K562 (cell line): ENCODE data around the gene TLX2. TPM values are rescaled to one million over a fixed set of nuclear protein-coding genes. Genes with fewer than 3 reads are reported as not detected.

Experiments
- MAFF ChIP-seq: IDR thresholded peaks from 2 replicates; pipeline ENCODE4 v1.6.1; 2012; ENCODE audit warnings: low read length, improper control_type of control experiment
- NCOA1 ChIP-seq: fragments of 450-650 bp; IDR thresholded peaks from 2 replicates; pipeline ENCODE4 v1.6.1; 2016; ENCODE audit warnings: low read depth
- NFIC ChIP-seq: fragments of 450-650 bp; IDR thresholded peaks from 2 replicates; pipeline ENCODE4 v1.6.1; 2017; ENCODE audit warnings: mild to moderate bottlenecking, inconsistent platforms
- PTBP1 ChIP-seq: fragments of 200-400 bp; formaldehyde crosslinking; IDR thresholded peaks from 2 replicates; pipeline ENCODE4 v1.6.1; 2017; ENCODE audit warnings: low read depth, low read length
- RBM34 ChIP-seq: fragments of 200-400 bp; formaldehyde crosslinking; IDR thresholded peaks from 2 replicates; pipeline ENCODE4 v1.6.1; 2018; ENCODE audit warnings: low read length, borderline replicate concordance; ENCODE audit not compliant: insufficient read depth
- RUNX1 ChIP-seq: sonication (generic); IDR thresholded peaks from 2 replicates; pipeline ENCODE4 v1.6.1; 2016; ENCODE audit warnings: antibody characterized with exemption, low read depth
- SMAD4 ChIP-seq: fragments of 250-450 bp; sonication (Bioruptor Pico); conservative IDR thresholded peaks from 2 replicates; pipeline ENCODE4 v1.8.0; 2021; ENCODE audit warnings: inconsistent platforms, mild to moderate bottlenecking, moderate library complexity
- THRAP3 ChIP-seq: fragments of 450-650 bp; IDR thresholded peaks from 2 replicates; pipeline ENCODE4 v1.6.1; 2016; ENCODE audit warnings: mild to moderate bottlenecking, inconsistent platforms, borderline replicate concordance
- XRCC5 ChIP-seq: fragments of 200-400 bp; formaldehyde crosslinking; IDR thresholded peaks from 2 replicates; pipeline ENCODE4 v1.6.1; 2017; ENCODE audit warnings: low read depth, mild to moderate bottlenecking, low read length
- ZNF23 ChIP-seq: fragments of 250-450 bp; sonication (Bioruptor Pico); IDR thresholded peaks from 2 replicates; pipeline ENCODE4 v1.4.0; 2020; ENCODE audit warnings: mild to moderate bottlenecking
- ZNF274 ChIP-seq: IDR thresholded peaks from 2 replicates; pipeline ENCODE4 v1.6.1; 2011; ENCODE audit warnings: low read depth, mild to moderate bottlenecking, low read length, moderate library complexity, borderline replicate concordance
- ZNF695 ChIP-seq: fragments of 450-650 bp; formaldehyde crosslinking; IDR thresholded peaks from 2 replicates; pipeline ENCODE4 v1.4.0; 2020; ENCODE audit warnings: mild to moderate bottlenecking, moderate library complexity
- polyA plus RNA-seq, 8 experiments: library from polyadenylated mRNA; depleted of rRNA in 4 of 8; stranded (reverse) in 5 of 8; unstranded in 3 of 8; fragments of >200 nt; fragmentation: Nextera tagmentation in 2 of 8; fragmentation: Illumina TruSeq in 1 of 8; extraction: Ambion mirVana in 2 of 8; extraction: Trizol in 1 of 8; gene quantifications; 2 replicates each; pipeline versions ENCODE4 v1.2.1 to v1.2.3, GENCODE V29; 2011 to 2014; ENCODE audit warnings: inconsistent platforms in 1 of 8, missing spikeins in 1 of 8
- total RNA-seq, 7 experiments: library from RNA; depleted of rRNA in 6 of 7; stranded (reverse); fragments of >200 nt in 6 of 7; fragmentation: Illumina TruSeq in 2 of 7; extraction: Trizol in 2 of 7; gene quantifications; 2 replicates each; pipeline versions ENCODE4 v1.2.1 to v1.2.3, GENCODE V29; 2011 to 2021; ENCODE audit warnings: low replicate concordance in 1 of 7
- TF ChIP-seq, protein P1 (sequence below), 2 experiments: fragments of 450-650 bp; formaldehyde crosslinking in 1 of 2; IDR thresholded peaks; 2 replicates each; pipeline versions ENCODE4 v1.4.0 to v1.6.1; 2014 to 2020; ENCODE audit warnings: mild to moderate bottlenecking in 2 of 2, borderline replicate concordance in 1 of 2, low read depth in 1 of 2
- TF ChIP-seq, protein P2 (sequence below): sonication (generic); formaldehyde crosslinking; IDR thresholded peaks from 2 replicates; pipeline ENCODE4 v1.8.0; 2023; ENCODE audit warnings: missing genetic modification reagents, mild to moderate bottlenecking, borderline replicate concordance

Gene TLX2
- total and polyA plus RNA-seq, 9 of the 15 experiments (the other 6 are each of a cell fraction or from before 2014, with no cell fraction given): not detected

DNA sequence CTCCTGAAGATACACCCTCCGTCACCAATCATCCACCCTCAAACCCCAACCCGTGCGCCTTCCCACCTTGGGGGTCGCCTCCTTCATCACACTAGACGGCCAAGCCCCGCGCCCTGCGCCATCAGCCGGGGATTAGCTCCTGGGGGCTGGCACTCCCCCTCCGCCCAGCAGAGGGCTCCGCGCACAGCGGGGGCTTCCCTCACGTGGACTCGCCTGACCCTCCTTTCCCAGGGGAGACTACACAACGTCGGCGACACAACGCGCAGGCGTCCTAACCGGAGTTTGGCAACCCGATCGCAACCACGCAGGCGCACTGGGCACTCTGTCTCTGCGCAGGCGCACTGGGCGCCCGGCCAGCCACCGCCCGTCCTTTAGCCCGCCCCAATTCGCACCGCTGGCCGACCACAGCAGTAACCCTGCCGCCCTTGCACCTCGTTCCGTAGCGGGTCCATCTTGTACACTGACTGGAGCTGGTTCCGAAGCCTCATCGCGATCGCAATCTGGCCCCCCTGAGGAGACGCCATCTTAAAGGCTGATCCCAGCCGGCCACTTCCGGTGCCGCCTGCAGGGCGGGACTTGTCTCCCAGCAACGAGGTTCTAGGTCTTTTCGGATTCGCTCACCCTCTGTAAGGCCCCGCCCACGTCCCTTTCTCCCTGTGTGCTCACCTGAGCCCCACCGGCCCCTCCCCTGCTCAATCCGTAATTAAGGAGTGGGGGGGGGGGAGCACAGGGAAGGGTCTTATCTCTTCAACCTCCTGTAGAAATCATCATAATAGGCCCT, 6.9 kb upstream of the TLX2 start, which contains the start of gene PCGF1 (continued):
- TF ChIP-seq PTBP1: no peak
- peak; percentile 38; the same call in 1 of the 2 replicates for TF ChIP-seq NFIC
- no peak for TF ChIP-seq RUNX1
- no peak for TF ChIP-seq NCOA1
- no peak; the same call in 1 of the 2 replicates for TF ChIP-seq THRAP3
- TF ChIP-seq, protein P1, sequence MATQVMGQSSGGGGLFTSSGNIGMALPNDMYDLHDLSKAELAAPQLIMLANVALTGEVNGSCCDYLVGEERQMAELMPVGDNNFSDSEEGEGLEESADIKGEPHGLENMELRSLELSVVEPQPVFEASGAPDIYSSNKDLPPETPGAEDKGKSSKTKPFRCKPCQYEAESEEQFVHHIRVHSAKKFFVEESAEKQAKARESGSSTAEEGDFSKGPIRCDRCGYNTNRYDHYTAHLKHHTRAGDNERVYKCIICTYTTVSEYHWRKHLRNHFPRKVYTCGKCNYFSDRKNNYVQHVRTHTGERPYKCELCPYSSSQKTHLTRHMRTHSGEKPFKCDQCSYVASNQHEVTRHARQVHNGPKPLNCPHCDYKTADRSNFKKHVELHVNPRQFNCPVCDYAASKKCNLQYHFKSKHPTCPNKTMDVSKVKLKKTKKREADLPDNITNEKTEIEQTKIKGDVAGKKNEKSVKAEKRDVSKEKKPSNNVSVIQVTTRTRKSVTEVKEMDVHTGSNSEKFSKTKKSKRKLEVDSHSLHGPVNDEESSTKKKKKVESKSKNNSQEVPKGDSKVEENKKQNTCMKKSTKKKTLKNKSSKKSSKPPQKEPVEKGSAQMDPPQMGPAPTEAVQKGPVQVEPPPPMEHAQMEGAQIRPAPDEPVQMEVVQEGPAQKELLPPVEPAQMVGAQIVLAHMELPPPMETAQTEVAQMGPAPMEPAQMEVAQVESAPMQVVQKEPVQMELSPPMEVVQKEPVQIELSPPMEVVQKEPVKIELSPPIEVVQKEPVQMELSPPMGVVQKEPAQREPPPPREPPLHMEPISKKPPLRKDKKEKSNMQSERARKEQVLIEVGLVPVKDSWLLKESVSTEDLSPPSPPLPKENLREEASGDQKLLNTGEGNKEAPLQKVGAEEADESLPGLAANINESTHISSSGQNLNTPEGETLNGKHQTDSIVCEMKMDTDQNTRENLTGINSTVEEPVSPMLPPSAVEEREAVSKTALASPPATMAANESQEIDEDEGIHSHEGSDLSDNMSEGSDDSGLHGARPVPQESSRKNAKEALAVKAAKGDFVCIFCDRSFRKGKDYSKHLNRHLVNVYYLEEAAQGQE (IDR thresholded peaks at IDR 0.05; ENCODE audit: borderline replicate concordance): peak; percentile 10; the same call in 1 of the 2 replicates
- TF ChIP-seq, protein P1 (CRISPR knock-in tag; IDR thresholded peaks at IDR 0.05; ENCODE audit: low read depth): 0 out of 2 replicates have a peak, but pooled peaks have one; percentile 28
- TF ChIP-seq ZNF23 (CRISPR knock-in tag): no peak
- TF ChIP-seq, protein P2, sequence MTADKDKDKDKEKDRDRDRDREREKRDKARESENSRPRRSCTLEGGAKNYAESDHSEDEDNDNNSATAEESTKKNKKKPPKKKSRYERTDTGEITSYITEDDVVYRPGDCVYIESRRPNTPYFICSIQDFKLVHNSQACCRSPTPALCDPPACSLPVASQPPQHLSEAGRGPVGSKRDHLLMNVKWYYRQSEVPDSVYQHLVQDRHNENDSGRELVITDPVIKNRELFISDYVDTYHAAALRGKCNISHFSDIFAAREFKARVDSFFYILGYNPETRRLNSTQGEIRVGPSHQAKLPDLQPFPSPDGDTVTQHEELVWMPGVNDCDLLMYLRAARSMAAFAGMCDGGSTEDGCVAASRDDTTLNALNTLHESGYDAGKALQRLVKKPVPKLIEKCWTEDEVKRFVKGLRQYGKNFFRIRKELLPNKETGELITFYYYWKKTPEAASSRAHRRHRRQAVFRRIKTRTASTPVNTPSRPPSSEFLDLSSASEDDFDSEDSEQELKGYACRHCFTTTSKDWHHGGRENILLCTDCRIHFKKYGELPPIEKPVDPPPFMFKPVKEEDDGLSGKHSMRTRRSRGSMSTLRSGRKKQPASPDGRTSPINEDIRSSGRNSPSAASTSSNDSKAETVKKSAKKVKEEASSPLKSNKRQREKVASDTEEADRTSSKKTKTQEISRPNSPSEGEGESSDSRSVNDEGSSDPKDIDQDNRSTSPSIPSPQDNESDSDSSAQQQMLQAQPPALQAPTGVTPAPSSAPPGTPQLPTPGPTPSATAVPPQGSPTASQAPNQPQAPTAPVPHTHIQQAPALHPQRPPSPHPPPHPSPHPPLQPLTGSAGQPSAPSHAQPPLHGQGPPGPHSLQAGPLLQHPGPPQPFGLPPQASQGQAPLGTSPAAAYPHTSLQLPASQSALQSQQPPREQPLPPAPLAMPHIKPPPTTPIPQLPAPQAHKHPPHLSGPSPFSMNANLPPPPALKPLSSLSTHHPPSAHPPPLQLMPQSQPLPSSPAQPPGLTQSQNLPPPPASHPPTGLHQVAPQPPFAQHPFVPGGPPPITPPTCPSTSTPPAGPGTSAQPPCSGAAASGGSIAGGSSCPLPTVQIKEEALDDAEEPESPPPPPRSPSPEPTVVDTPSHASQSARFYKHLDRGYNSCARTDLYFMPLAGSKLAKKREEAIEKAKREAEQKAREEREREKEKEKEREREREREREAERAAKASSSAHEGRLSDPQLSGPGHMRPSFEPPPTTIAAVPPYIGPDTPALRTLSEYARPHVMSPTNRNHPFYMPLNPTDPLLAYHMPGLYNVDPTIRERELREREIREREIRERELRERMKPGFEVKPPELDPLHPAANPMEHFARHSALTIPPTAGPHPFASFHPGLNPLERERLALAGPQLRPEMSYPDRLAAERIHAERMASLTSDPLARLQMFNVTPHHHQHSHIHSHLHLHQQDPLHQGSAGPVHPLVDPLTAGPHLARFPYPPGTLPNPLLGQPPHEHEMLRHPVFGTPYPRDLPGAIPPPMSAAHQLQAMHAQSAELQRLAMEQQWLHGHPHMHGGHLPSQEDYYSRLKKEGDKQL (CRISPR knock-in tag): no peak
- TF ChIP-seq MAFF: no peak
- peak; percentile 32; the same call in 1 of the 2 replicates for TF ChIP-seq XRCC5
- peak; percentile 66 for TF ChIP-seq SMAD4 (CRISPR knock-in tag)
- peak; percentile 30; the same call in 1 of the 2 replicates for TF ChIP-seq ZNF695 (CRISPR knock-in tag)
- TF ChIP-seq ZNF274: no peak
- no peak for TF ChIP-seq RBM34
